Lower leg skin (tissue), 4 donors: ENCODE measurements around the gene MAPK8IP3. TPM values are rescaled to one million over a fixed set of nuclear protein-coding genes. Genes with fewer than 3 reads are reported as not detected.
A peak's percentile ranks its signal among the peaks of the same experiment; 100 is the strongest.

Experiments used
- DNase-seq, 2 donors: peaks; one replicate each; pipeline ENCODE4 v3.0.0-alpha.2; 2019; ENCODE audit warnings: low spot score in 2 of 2
- H3K4me3 ChIP-seq: fragments of 200-600 bp; sonication (generic); 2 replicates; pipeline ENCODE4 v1.5.1; 2017; ENCODE audit warnings: mild to moderate bottlenecking, low read depth; ENCODE audit not compliant: poor library complexity, severe bottlenecking
- POLR2A ChIP-seq, 2 donors: fragments of 450-650 bp; IDR thresholded peaks; one replicate each; pipeline ENCODE4 v1.6.1; 2016 to 2017; ENCODE audit warnings: antibody characterized with exemption in 2 of 2, mild to moderate bottlenecking in 1 of 2, moderate library complexity in 1 of 2
- WGBS, 2 donors: methylation state at CpG; one replicate each; pipeline ENCODE4 v1.1.5; 2018; 5-methylcytosine and 5-hydroxymethylcytosine counted together
- intact Hi-C: fragments of 100-400 bp; cut with DNase I; formaldehyde crosslinking; loops from one replicate; pipeline ENCODE4 v1.15.0; 2023; ENCODE audit warnings: low total_unique reads
- total RNA-seq, 4 donors: library from RNA; depleted of rRNA; stranded (reverse); fragments of >200 nt; gene quantifications; one replicate each; pipeline ENCODE4 v1.1.0, GENCODE V29; 2016
- TF ChIP-seq, protein P1 (sequence below), 3 donors: fragments of 450-650 bp; IDR thresholded peaks; one replicate each; pipeline ENCODE4 v1.5.1; 2016; ENCODE audit warnings: antibody characterized with exemption in 3 of 3, mild to moderate bottlenecking in 3 of 3, moderate library complexity in 2 of 3

The MAPK8IP3 gene
- total RNA-seq, 4 donors from 2014 or later: 59.9 to 95.8 (median 62.9) TPM

DNA sequence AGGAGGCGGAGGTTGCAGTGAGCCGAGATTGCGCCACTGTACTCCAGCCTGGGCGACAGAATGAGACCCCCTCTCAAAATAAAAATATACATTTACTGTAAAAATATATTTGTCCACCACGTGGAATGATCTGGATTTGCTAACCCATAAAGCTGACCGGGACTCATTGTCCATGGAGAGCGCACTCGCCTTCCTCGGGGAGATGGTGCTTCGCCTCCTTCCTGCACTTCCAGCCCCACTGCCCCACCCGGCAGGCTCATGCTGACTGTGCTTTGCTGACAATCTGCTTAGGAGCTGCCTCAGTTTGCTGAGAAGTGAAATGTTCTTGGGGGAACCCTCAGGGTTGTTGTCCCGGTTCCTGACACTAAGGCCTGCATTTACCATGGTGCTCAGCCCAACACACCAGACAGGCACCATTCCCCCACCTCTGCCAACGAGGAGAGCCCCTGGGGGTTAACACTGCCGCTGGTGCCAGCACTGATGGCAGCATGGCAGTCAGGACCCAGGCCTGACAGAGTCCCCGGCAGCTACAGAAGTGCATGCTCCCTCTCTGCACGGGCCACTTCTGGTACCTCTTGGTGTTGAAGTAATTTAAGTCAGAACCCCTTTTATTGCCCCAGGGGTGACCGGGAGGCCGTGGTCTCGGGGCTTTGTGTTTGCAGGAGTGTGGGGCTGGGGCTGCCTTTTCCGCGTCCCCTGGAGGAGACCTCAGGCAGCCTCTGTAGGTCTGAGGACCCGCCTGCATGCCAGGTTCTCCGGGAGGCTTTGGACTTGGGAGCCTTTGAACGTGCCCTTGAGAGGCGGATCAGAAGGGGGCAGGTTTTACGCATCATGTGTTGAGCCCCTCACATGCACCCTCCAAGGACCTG, 79.2 kb downstream of the MAPK8IP3 start:
- WGBS, 2 donors: 79 to 84% methylated on average over 26 of the region's 26 CpGs
- DNase-seq: no peak
- H3K4me3 ChIP-seq: no peak overlapping the region
- no peak for TF ChIP-seq POLR2A (IDR thresholded peaks at IDR 0.05)
- TF ChIP-seq, protein P1, sequence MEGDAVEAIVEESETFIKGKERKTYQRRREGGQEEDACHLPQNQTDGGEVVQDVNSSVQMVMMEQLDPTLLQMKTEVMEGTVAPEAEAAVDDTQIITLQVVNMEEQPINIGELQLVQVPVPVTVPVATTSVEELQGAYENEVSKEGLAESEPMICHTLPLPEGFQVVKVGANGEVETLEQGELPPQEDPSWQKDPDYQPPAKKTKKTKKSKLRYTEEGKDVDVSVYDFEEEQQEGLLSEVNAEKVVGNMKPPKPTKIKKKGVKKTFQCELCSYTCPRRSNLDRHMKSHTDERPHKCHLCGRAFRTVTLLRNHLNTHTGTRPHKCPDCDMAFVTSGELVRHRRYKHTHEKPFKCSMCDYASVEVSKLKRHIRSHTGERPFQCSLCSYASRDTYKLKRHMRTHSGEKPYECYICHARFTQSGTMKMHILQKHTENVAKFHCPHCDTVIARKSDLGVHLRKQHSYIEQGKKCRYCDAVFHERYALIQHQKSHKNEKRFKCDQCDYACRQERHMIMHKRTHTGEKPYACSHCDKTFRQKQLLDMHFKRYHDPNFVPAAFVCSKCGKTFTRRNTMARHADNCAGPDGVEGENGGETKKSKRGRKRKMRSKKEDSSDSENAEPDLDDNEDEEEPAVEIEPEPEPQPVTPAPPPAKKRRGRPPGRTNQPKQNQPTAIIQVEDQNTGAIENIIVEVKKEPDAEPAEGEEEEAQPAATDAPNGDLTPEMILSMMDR (IDR thresholded peaks at IDR 0.05): no peak
- intact Hi-C loops: no loop called here

DNA sequence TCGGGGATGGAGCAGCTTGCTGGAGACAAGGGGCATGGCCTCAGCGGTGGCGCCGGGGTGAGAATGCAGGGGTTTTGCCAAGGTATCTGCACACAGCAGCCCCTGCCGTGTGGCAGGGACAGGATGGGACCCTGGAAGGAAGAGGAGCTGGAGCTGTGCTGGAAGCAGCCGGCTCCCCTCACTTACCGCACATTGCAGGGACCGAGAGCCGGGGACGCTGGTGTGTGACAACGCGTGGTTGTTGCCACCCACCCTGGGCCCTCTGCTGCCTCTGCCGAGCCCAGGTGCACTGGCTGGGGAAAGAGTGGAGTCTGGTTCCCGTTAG, 79.8 kb downstream of the MAPK8IP3 start:
- H3K4me3 ChIP-seq: no peak overlapping the region
- DNase-seq: no peak
- TF ChIP-seq, protein P1 (IDR thresholded peaks at IDR 0.05): no peak
- TF ChIP-seq POLR2A (IDR thresholded peaks at IDR 0.05): no peak
- 90 to 93% methylated on average over 12 to 14 of the region's 14 CpGs for WGBS, 2 donors
- intact Hi-C loops: no loop called here

DNA sequence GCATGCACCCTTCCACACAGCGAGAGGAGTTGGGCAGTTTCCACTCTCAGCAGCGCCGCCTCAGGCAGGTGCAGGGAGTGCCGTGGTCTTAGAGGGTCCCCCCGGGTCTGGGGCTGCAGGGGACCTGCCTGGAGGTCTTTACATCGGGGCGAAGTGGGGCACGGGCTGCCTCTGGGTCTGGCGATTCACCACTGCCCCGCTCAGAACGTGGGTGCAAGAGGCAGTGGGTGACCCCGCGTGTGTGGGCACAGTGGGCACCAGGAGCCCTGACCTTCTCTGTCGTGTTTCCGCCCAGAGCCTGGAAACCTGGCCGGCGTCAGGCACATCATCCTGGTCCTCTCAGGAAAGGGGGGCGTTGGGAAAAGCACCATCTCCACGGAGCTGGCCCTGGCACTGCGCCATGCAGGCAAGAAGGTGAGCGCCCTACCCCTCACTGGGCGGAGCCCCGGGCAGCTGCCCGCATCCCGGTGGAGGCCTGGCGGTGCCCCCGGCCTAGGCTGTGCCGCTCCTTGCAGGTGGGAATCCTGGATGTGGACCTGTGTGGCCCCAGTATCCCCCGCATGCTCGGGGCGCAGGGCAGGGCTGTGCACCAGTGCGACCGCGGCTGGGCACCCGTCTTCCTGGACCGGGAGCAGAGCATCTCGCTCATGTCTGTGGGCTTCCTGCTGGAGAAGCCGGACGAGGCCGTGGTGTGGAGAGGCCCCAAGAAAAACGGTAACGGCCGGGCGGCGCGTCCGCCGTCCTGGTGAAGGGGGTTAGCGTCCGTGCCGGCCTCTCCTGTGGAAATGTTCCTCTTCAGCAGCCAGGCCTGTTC, 80.5 kb downstream of the MAPK8IP3 start:
- intact Hi-C loops: no loop called here
- WGBS, 2 donors: 87 to 89% methylated on average over 29 to 38 of the region's 51 CpGs
- DNase-seq: peak in 1 of 2 donors; percentile 80
- TF ChIP-seq, protein P1 (IDR thresholded peaks at IDR 0.05): no peak
- TF ChIP-seq POLR2A (IDR thresholded peaks at IDR 0.05): no peak
- H3K4me3 ChIP-seq: no peak overlapping the region

DNA sequence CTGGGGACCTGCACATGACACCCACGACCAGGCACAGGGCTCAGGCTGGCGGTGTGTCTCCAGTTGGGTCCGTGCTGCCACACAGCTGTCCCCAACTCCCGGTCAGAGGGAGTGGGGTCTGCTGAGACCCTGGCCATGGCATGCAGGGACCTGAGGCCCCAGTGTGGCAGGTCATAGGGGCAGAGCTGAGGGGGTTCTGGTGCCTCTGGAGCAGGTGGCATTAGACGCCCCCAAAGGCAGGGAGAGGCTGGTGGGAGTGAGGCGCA, 81.0 kb downstream of the MAPK8IP3 start:
- intact Hi-C loops: no loop called here
- H3K4me3 ChIP-seq: no peak overlapping the region
- 83 to 94% methylated on average over 2 to 4 of the region's 6 CpGs for WGBS, 2 donors
- DNase-seq: no peak
- TF ChIP-seq POLR2A (IDR thresholded peaks at IDR 0.05): no peak
- TF ChIP-seq, protein P1 (IDR thresholded peaks at IDR 0.05): no peak

DNA sequence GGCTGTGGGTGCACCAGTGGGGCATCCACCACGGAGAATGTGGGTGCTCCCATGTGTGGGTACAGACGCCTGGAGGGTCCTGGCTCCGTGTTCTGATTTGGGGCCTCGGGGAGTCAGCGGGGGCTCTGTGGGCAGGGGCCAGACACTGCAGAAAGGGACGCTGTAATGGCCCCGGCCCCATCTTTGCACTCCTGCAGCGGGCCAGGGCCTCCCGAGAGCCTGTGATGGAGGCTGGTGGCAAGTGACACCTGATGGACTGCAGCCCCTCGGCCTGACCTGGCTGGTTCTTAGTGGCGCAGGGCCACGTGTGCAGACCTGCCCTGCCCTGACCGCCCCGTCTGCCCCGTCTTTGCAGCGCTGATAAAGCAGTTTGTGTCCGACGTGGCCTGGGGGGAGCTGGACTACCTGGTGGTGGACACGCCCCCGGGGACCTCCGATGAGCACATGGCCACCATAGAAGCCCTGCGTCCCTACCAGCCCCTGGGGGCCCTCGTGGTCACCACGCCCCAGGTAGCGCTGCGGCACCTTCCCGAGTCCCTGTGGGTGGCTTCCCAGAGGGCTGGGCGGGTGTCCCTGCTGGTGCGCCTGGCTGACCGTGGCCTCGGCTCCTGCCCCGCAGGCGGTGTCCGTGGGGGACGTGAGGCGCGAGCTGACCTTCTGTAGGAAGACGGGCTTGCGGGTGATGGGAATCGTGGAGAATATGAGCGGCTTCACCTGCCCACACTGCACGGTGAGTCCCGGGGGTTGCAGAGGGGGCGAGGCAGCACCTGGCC, 81.5 kb downstream of the MAPK8IP3 start:
- intact Hi-C loops: no loop called here
- DNase-seq: no peak
- 88 to 91% methylated on average over 26 to 32 of the region's 44 CpGs for WGBS, 2 donors
- TF ChIP-seq POLR2A (IDR thresholded peaks at IDR 0.05): no peak
- TF ChIP-seq, protein P1 (IDR thresholded peaks at IDR 0.05): no peak
- no peak overlapping the region for H3K4me3 ChIP-seq
